GM20431 (cell line): ENCODE data around the gene CEP104.

Source experiments
- in situ Hi-C: fragments of 300-500 bp; cut with MseI, MboI; formaldehyde crosslinking; loops from one replicate; pipeline ENCODE4 v1.15.0; 2020; ENCODE audit warnings: low sequenced_read_pairs; ENCODE audit not compliant: unreplicated experiment

Gene CEP104

GRCh38 chr1:3895279-3895950 lies 38.4 kb upstream of the CEP104 start:
- in situ Hi-C loops: no loop called here

GRCh38 chr1:3894626-3895278 lies 37.7 kb upstream of the CEP104 start:
- in situ Hi-C loops: no loop called here

GRCh38 chr1:3893190-3893589 lies 36.2 kb upstream of the CEP104 start:
- in situ Hi-C loops: no loop called here

GRCh38 chr1:3892748-3893147 lies 35.7 kb upstream of the CEP104 start:
- in situ Hi-C loops: no loop called here

GRCh38 chr1:3891329-3891865 lies 34.4 kb upstream of the CEP104 start:
- in situ Hi-C loops: no loop called here

GRCh38 chr1:3890389-3891328 lies 33.6 kb upstream of the CEP104 start:
- in situ Hi-C loops: no loop called here

- in situ Hi-C loops: no loop called here
These were observed 32.9 kb upstream of the CEP104 start for GRCh38 chr1:3889936-3890335.

DNA sequence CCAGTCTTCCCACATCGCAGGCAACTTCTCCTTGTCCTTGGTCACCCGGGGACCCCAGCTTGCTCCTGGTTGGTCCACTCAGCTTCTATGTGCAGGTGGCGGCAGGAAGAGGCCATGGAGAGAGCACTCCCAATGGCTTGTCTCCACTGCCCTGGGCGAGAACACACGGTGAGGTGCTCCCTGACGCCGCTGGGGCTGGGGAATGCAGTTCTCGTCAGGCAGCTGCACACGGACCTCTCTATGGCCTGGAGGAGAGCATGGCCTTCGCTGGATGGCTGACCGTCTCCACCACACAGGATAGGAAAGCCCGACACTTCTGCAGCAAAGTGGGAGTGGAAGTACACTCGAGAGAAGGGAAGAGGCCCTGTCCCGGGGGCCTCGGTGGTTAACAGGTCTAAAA lies 31.3 kb upstream of the CEP104 start:
- in situ Hi-C loops: no loop called here

DNA sequence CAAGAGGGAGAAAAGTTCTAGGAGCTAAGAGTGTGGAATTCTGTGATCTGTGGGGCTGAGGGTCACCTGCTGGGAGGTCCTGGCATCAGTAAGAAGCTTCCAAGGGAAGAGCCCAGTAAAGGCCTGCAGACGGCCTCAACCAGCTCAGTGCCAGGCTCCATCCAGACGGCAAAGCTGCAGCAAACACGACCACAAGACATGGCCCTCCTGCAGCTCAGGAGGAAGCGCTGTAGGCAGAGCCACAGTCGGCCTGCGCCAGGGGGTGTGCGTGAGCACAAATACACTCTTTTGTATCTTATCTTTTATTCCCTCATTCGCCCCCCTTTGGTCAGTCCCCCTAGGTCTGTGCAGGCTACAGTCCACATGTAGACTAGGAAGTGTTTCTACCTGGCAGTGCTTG lies 29.7 kb upstream of the CEP104 start:
- in situ Hi-C loops: no loop called here

GRCh38 chr1:3886106-3886670 lies 29.2 kb upstream of the CEP104 start:
- in situ Hi-C loops: no loop called here

DNA sequence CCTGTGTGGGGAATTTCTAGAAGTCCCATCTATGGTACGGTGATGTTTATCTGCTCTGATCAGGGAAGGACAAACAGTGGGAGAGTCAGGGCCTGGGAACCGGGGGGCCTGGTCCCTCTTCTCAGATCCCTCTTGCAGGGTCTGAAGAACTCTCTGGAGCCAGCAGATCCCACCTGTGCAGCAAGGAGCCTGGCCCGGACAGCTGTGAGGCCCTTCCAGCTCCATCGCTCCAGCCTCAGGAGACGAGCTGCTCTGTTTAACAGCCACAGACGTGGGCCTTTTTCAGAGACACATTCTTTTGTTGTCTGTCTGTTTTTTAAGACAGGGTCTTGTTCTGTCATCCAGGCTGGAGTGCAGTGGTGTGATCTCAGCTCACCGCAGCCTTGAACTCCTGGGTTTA lies 28.6 kb upstream of the CEP104 start:
- in situ Hi-C loops: no loop called here

DNA sequence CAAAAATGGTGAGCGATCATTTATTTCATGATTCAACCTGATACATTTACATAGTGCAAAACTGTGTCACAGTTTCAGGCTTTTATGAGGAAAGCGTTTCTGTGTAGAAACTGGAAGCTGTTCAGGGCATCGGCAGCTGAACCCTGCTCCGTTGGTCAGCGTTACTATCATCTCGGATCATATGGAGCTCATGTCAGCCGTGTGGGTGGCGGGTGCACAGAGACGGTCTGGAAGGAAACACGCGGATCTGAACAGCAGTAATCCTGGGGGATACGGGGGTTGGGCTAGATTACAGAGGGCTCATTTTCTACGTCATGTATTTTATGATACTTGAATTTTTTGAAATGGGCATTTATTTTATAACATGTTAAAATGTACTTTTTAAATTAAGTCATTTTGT lies 28.0 kb upstream of the CEP104 start:
- in situ Hi-C loops: no loop called here

DNA sequence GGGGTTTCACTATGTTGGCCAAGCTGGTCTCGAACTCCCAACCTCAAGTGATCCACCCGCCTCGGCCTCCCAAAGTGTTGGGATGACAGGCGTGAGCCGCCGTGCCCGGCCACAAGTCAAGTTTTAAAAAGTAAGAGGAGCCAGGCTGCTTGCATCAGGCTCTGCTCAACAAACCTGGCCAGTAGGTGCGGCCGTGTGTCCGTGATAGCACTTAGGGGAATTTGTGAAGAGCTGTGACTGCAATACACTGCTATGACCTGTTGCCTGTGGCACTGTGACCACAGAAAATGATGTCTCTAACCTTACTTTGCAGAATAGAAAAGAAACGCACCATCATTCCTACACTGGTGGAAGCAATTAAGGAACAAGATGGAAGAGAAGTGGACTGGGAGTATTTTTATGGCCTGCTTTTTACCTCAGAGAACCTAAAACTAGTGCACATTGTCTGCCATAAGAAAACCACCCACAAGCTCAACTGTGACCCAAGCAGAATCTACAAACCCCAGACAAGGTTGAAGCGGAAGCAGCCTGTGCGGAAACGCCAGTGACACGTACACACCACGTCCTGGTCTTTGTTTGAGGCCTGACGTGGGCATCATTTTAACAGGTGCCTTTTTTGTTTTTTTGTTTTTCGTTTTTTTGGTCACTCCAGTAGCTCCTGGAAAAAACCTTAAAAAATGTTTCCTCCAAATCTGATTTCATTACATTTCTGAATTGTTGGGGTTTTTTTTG lies 26.3 kb upstream of the CEP104 start:
- in situ Hi-C loops: no loop called here

GRCh38 chr1:3881193-3881480 lies 24.1 kb upstream of the CEP104 start:
- in situ Hi-C loops: no loop called here

GRCh38 chr1:3880429-3881192 lies 23.6 kb upstream of the CEP104 start:
- in situ Hi-C loops: no loop called here

GRCh38 chr1:3879787-3880428 lies 22.9 kb upstream of the CEP104 start:
- in situ Hi-C loops: no loop called here

DNA sequence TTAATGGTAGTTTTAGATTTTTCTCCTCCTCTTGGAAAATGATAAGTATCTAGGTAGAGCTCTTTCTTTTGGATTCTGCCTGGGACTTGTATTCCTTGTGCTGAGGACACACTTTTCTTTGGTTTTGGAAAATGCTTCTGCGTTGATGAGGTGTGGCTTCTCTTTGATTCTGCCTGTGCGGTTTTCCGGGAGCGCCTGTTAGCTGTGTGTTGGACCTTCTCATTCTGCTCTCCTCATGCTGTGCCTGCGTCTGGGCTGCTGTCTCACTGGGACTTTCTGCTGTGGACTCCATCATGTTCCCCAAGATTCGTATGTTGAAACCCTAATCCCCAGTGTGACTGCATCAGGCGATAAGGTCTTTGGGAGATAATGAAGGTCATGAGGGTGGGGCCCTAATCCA lies 22.1 kb upstream of the CEP104 start:
- in situ Hi-C loops: no loop called here

DNA sequence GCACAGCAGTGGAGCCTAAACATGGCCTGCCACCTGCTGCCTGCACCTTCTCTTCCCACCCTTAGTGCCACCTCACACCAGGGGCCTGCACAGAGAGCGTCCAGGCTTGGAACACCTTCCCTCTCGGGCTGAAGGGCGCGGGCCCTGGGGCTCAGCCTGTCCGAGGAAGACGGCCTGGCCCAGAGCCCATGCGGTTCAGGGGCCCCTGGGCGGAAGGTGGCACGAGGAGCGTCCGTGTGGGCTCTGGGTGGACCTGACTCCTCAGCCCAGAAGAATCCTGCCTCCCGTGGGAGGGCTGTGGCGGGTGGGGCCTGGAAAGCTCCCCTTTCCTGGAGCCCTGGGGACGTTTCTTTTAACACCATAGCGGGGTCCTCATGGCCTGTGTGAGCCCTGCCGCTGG lies 19.7 kb upstream of the CEP104 start:
- in situ Hi-C loops: no loop called here

DNA sequence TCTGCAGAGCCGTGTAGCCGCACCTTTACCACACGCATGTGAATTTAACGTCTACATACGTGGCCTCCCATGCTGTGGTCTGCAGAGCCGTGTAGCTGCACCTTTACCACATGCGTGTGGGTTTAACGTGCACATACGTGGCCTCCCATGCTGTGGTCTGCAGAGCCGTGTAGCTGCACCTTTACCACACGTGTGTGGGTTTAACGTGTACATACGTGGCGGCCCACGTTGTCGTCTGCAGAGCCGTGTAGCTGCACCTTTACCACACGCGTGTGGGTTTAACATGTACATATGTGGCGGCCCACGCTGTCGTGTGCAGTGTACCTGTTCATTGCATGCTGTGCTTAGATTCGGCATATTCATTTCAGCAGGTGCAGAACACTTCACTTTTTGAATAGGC lies 17.7 kb upstream of the CEP104 start:
- in situ Hi-C loops: no loop called here
